Measurements from ENCODE around the gene SMYD3. TPM values are rescaled to one million over a fixed set of nuclear protein-coding genes. Genes with fewer than 3 reads are reported as not detected.

The SMYD3 gene
- total and polyA plus RNA-seq, 2 donors (not counting 3 experiments of a cell fraction or from before 2014, with no cell fraction given) = 16.0 to 32.1 TPM

DNA sequence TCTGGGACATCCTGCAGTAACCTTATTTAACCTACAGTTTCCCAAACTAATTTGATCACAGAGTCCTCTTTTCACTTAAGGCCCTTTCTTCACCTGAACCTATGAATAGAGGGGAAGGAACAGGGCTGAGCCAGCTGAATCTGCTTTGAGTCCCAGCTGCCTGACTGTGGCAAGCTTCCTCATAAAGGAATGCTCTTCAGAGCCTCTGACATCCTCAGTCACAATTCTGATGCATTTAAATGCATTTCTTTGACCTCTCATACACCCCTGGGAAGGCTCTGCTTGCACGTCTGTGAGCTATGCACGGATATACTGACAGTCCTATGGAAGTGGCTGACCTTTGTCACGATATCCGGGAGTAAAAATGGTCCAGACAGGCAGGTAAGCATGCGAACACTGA lies 673.1 kb downstream of the SMYD3 start:
- Histone ChIP-seq H3K36me3 (ENCODE audit: control insufficient read depth in 2 of 2, extremely low read depth in 1 of 2, insufficient read depth in 2 of 2, low read length in 2 of 2) (no peaks in the 10 kb centered on the region), H3K27me3 (ENCODE audit: control insufficient read depth in 2 of 2, insufficient read depth in 2 of 2, low read length in 2 of 2) (no peaks in the 10 kb centered on the region), H3K79me2 (ENCODE audit: control insufficient read depth, insufficient read depth, low read length) (no peaks in the 10 kb centered on the region), H3K9me3 (replicated peaks; ENCODE audit: control insufficient read depth, insufficient read depth, low read length) (no peaks in the 10 kb centered on the region), H3K9ac (replicated peaks; ENCODE audit: extremely low read depth, insufficient read depth, low read length) (no peak overlapping the region), H2AFZ (ENCODE audit: low read depth, low read length) (no peak overlapping the region), H3K27ac (ENCODE audit: insufficient read depth, low read depth, low read length) (no peak overlapping the region), H3K9me1 (replicated peaks; ENCODE audit: control insufficient read depth, extremely low read depth, insufficient read depth, low read length) (no peaks in the 10 kb centered on the region), H4K20me1 (replicated peaks; ENCODE audit: control insufficient read depth, extremely low read depth, insufficient read depth, low read length) (no peaks in the 10 kb centered on the region), H3K4me2 (ENCODE audit: insufficient read depth, low read length) (no peak overlapping the region), H3K4me1 (ENCODE audit: control insufficient read depth, extremely low read depth, insufficient read depth, low read length) (no peaks in the 10 kb centered on the region), H3K4me3 (replicated peaks in 1 of 3; ENCODE audit: insufficient read depth in 1 of 3, low read depth in 1 of 3, low read length in 3 of 3) (no peak overlapping the region)
- no peak for FAIRE-seq
- TF ChIP-seq JUN (IDR thresholded peaks at IDR 0.05; ENCODE audit: borderline replicate concordance, insufficient read depth, insufficient read length, low read depth) = no peak
- no peak for TF ChIP-seq EZH2 (IDR thresholded peaks at IDR 0.05; ENCODE audit: borderline replicate concordance, low read depth, low read length, severe bottlenecking)
- no peak for TF ChIP-seq MYC (IDR thresholded peaks at IDR 0.05; ENCODE audit: low read depth, low read length)
- TF ChIP-seq FOS (IDR thresholded peaks at IDR 0.05; ENCODE audit: borderline replicate concordance, insufficient read depth, low read length) = no peak
- no peak for TF ChIP-seq POLR2A (IDR thresholded peaks at IDR 0.05; ENCODE audit: low read depth, low read length)
- TF ChIP-seq, protein P1, sequence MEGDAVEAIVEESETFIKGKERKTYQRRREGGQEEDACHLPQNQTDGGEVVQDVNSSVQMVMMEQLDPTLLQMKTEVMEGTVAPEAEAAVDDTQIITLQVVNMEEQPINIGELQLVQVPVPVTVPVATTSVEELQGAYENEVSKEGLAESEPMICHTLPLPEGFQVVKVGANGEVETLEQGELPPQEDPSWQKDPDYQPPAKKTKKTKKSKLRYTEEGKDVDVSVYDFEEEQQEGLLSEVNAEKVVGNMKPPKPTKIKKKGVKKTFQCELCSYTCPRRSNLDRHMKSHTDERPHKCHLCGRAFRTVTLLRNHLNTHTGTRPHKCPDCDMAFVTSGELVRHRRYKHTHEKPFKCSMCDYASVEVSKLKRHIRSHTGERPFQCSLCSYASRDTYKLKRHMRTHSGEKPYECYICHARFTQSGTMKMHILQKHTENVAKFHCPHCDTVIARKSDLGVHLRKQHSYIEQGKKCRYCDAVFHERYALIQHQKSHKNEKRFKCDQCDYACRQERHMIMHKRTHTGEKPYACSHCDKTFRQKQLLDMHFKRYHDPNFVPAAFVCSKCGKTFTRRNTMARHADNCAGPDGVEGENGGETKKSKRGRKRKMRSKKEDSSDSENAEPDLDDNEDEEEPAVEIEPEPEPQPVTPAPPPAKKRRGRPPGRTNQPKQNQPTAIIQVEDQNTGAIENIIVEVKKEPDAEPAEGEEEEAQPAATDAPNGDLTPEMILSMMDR (IDR thresholded peaks at IDR 0.05; ENCODE audit: extremely low read depth in 1 of 2, insufficient read depth in 1 of 2, low read depth in 1 of 2, low read length in 2 of 2) = no peak
- TF ChIP-seq, protein P2, sequence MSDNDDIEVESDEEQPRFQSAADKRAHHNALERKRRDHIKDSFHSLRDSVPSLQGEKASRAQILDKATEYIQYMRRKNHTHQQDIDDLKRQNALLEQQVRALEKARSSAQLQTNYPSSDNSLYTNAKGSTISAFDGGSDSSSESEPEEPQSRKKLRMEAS (IDR thresholded peaks at IDR 0.05; ENCODE audit: insufficient read depth, insufficient read length) = no peak
- no peak for DNase-seq (ENCODE audit: low read depth, low spot score)
- dilution Hi-C loops (cut with MboI; ENCODE audit: extremely low pct_ligation_motif_present, low sequenced_read_pairs) (no loop called here), intact Hi-C loops (cut with micrococcal nuclease) (no loop called here)
- POLR2A ChIA-PET = no interaction called here
- no TSS peak for BruUV-seq (replicated peaks)
- CTCF ChIA-PET = no interaction called here
